PC-9 (cell line): Measurements from ENCODE around the gene ANKRD33B. TPM values are rescaled to one million over a fixed set of nuclear protein-coding genes. Genes with fewer than 3 reads are reported as not detected.

Source experiments
- BruUV-seq: library from RNA; stranded (reverse); fragments of 400-500 nt; replicated peaks from 2 replicates; lab custom pipeline; 2021; lab: Mats Ljungman, UMichigan
- CTCF ChIA-PET: fragments of 300-600 bp; sonication (Branson Sonifier 250); formaldehyde crosslinking; loops from one replicate; lab custom pipeline; 2022; ENCODE audit warnings: antibody characterized with exemption; lab: Charles Lee
- POLR2A ChIA-PET: fragments of 300-600 bp; sonication (Branson Sonifier 250); formaldehyde crosslinking; loops from one replicate; lab custom pipeline; 2022; ENCODE audit warnings: antibody characterized with exemption; ENCODE audit not compliant: unreplicated experiment; lab: Charles Lee
- DNase-seq, 2 experiments: peaks; one replicate each; pipeline versions ENCODE4 v3.0.0 to v3.0.0-alpha.2; 2015 to 2022; ENCODE audit warnings: mixed read lengths in 1 of 2
- H2AFZ ChIP-seq: fragments of 200-600 bp; sonication (generic); 2 replicates; pipeline ENCODE4 v1.8.1; 2017; ENCODE audit warnings: antibody characterized with exemption
- H3F3A ChIP-seq: fragments of 200-600 bp; sonication (generic); 2 replicates; pipeline ENCODE4 v1.8.1; 2017; ENCODE audit warnings: antibody characterized with exemption, mild to moderate bottlenecking, low read depth; ENCODE audit not compliant: insufficient read depth
- H3K27ac ChIP-seq: fragments of 200-600 bp; sonication (generic); 2 replicates; pipeline ENCODE4 v1.6.1; 2016; ENCODE audit warnings: mixed run types
- H3K27me3 ChIP-seq: fragments of 200-600 bp; sonication (generic); 2 replicates; pipeline ENCODE4 v1.6.1; 2016; ENCODE audit warnings: low read depth, mixed run types; ENCODE audit not compliant: insufficient read depth
- H3K36me3 ChIP-seq: fragments of 200-600 bp; sonication (generic); 2 replicates; pipeline ENCODE4 v1.6.1; 2016; ENCODE audit warnings: low read depth, mixed run types
- H3K4me1 ChIP-seq: fragments of 200-600 bp; sonication (generic); replicated peaks from 2 replicates; pipeline ENCODE4 v1.6.1; 2016; ENCODE audit warnings: mixed run types; ENCODE audit not compliant: insufficient read depth
- H3K4me2 ChIP-seq: fragments of 200-600 bp; sonication (generic); 2 replicates; pipeline ENCODE4 v1.6.1; 2017; ENCODE audit warnings: mixed run types
- H3K4me3 ChIP-seq: fragments of 200-600 bp; sonication (generic); 2 replicates; pipeline ENCODE4 v1.6.1; 2016; ENCODE audit warnings: mixed run types
- H3K79me2 ChIP-seq: fragments of 200-600 bp; sonication (generic); 2 replicates; pipeline ENCODE4 v1.6.1; 2017; ENCODE audit warnings: low read depth, mixed run types
- H3K9me2 ChIP-seq: fragments of 200-600 bp; sonication (generic); 2 replicates; pipeline ENCODE4 v1.8.1; 2017; ENCODE audit warnings: mild to moderate bottlenecking; ENCODE audit not compliant: insufficient read depth
- H3K9me3 ChIP-seq: fragments of 200-600 bp; sonication (generic); 2 replicates; pipeline ENCODE4 v1.8.1; 2016; ENCODE audit warnings: low read depth; ENCODE audit not compliant: insufficient read depth
- H4K20me1 ChIP-seq: fragments of 200-600 bp; sonication (generic); 2 replicates; pipeline ENCODE4 v1.8.1; 2017; ENCODE audit not compliant: insufficient read depth
- CTCF ChIP-seq: fragments of 200-600 bp; sonication (generic); conservative IDR thresholded peaks from 2 replicates; pipeline ENCODE4 v1.6.1; 2017; ENCODE audit warnings: mixed run types, antibody characterized with exemption, mild to moderate bottlenecking, moderate library complexity
- EZH2 ChIP-seq: fragments of 200-600 bp; sonication (generic); IDR thresholded peaks from 2 replicates; pipeline ENCODE4 v1.8.0; 2017; ENCODE audit warnings: antibody characterized with exemption, low read depth
- intact Hi-C: fragments of 100-400 bp; cut with micrococcal nuclease; formaldehyde crosslinking; loops from one replicate; pipeline ENCODE4 v1.10.0; 2022; ENCODE audit not compliant: unreplicated experiment
- total RNA-seq: library from RNA; stranded (reverse); gene quantifications from 2 replicates; pipeline ENCODE4 v1.2.3, GENCODE V29; 2021

Gene ANKRD33B
- total RNA-seq, 1 experiment from 2014 or later = 32.1 TPM

GRCh38 chr5:10578293-10578665, 14.4 kb downstream of the ANKRD33B start:
- no peak for DNase-seq
- no peak overlapping the region for H3K4me3 ChIP-seq
- no peaks in the 10 kb centered on the region for H3K9me2 ChIP-seq
- no peak for TF ChIP-seq EZH2
- TF ChIP-seq CTCF = no peak
- no peaks in the 10 kb centered on the region for H3K36me3 ChIP-seq
- H3K79me2 ChIP-seq = 0 out of 2 replicates have a peak, but pooled peaks cover 18% of the 10 kb centered on the region
- H3K27me3 ChIP-seq = no peaks in the 10 kb centered on the region
- no TSS peak for BruUV-seq
- peaks cover 17% of the 10 kb centered on the region for H3K4me1 ChIP-seq
- no peak overlapping the region for H2AFZ ChIP-seq
- H3K4me2 ChIP-seq = no peak overlapping the region
- H3K9me3 ChIP-seq = no peaks in the 10 kb centered on the region
- intact Hi-C loops = no loop called here
- CTCF ChIA-PET = interaction anchor here (1.0 kb wide), 1 partner anchor 125 kb away, joined by 3 read pairs; no protein-coding TSS in a partner anchor
- no peak overlapping the region for H3K27ac ChIP-seq
- POLR2A ChIA-PET = no interaction called here
- H4K20me1 ChIP-seq = no peaks in the 10 kb centered on the region
- H3F3A ChIP-seq = no peaks in the 10 kb centered on the region; the same call in 1 of the 2 replicates

- ChIA-PET CTCF (interaction anchor here (0.7 kb wide), 1 partner anchor 14 kb away, joined by 3 read pairs; no protein-coding TSS in a partner anchor), POLR2A (no interaction called here)
- H4K20me1 ChIP-seq = no peaks in the 10 kb centered on the region
- H3K79me2 ChIP-seq = 0 out of 2 replicates have a peak, but pooled peaks cover 18% of the 10 kb centered on the region
- peaks cover 23% of the 10 kb centered on the region for H3K4me1 ChIP-seq
- no peak overlapping the region for H2AFZ ChIP-seq
- H3K9me2 ChIP-seq = no peaks in the 10 kb centered on the region
- no peak overlapping the region for H3K4me2 ChIP-seq
- no peaks in the 10 kb centered on the region; the same call in 1 of the 2 replicates for H3F3A ChIP-seq
- TF ChIP-seq CTCF (no peak), EZH2 (no peak)
- BruUV-seq = no TSS peak
- no peaks in the 10 kb centered on the region for H3K9me3 ChIP-seq
- no peak overlapping the region for H3K4me3 ChIP-seq
- H3K27me3 ChIP-seq = no peaks in the 10 kb centered on the region
- H3K36me3 ChIP-seq = no peaks in the 10 kb centered on the region
- H3K27ac ChIP-seq = no peak overlapping the region
- DNase-seq = no peak
- intact Hi-C loops = no loop called here
Observed at GRCh38 chr5:10578869-10579268, 15.0 kb downstream of the ANKRD33B start.

GRCh38 chr5:10579536-10580521, 16.0 kb downstream of the ANKRD33B start:
- no peaks in the 10 kb centered on the region for H3K9me3 ChIP-seq
- no peaks in the 10 kb centered on the region for H3K9me2 ChIP-seq
- H2AFZ ChIP-seq = no peak overlapping the region
- H3K27ac ChIP-seq = no peak overlapping the region
- no peaks in the 10 kb centered on the region; the same call in 1 of the 2 replicates for H3F3A ChIP-seq
- no peaks in the 10 kb centered on the region for H3K36me3 ChIP-seq
- H3K4me3 ChIP-seq = no peak overlapping the region
- ChIA-PET POLR2A (no interaction called here), CTCF (interaction anchor here (0.7 kb wide), 1 partner anchor 14 kb away, joined by 3 read pairs; no protein-coding TSS in a partner anchor)
- H3K79me2 ChIP-seq = 0 out of 2 replicates have a peak, but pooled peaks cover 18% of the 10 kb centered on the region
- peaks cover 24% of the 10 kb centered on the region for H3K4me1 ChIP-seq
- no peak overlapping the region for H3K4me2 ChIP-seq
- no peaks in the 10 kb centered on the region for H3K27me3 ChIP-seq
- TF ChIP-seq CTCF = no peak
- no peak for TF ChIP-seq EZH2
- no peak for DNase-seq
- intact Hi-C loops = no loop called here
- BruUV-seq = no TSS peak
- H4K20me1 ChIP-seq = no peaks in the 10 kb centered on the region
